GM20431 (cell line): ENCODE results near the gene FEZF1.

Experiments used
- in situ Hi-C: fragments of 300-500 bp; cut with MseI, MboI; formaldehyde crosslinking; loops from one replicate; pipeline ENCODE4 v1.15.0; 2020; ENCODE audit warnings: low sequenced_read_pairs; ENCODE audit not compliant: unreplicated experiment

The FEZF1 gene

GRCh38 chr7:122304319-122304975, at the start of gene FEZF1:
Gene FEZF1, minus strand, starts transcription at chr7:122304750. Its CDS starts 313 bp downstream, at chr7:122304437.
- in situ Hi-C loops: no loop called here

- in situ Hi-C loops: no loop called here
Measured at GRCh38 chr7:122352454-122352853, 47.9 kb upstream of the FEZF1 start.

GRCh38 chr7:122350701-122351100, 46.2 kb upstream of the FEZF1 start:
- in situ Hi-C loops: no loop called here

GRCh38 chr7:122344303-122344620, 39.7 kb upstream of the FEZF1 start:
- in situ Hi-C loops: no loop called here

GRCh38 chr7:122343601-122344302, 39.2 kb upstream of the FEZF1 start:
- in situ Hi-C loops: no loop called here

- in situ Hi-C loops: no loop called here
Measured at GRCh38 chr7:122340427-122340826, 35.9 kb upstream of the FEZF1 start.

- in situ Hi-C loops: no loop called here
Measured at GRCh38 chr7:122339145-122339904, 34.8 kb upstream of the FEZF1 start.

- in situ Hi-C loops: no loop called here
Measured at GRCh38 chr7:122337011-122337410, 32.5 kb upstream of the FEZF1 start.

- in situ Hi-C loops: no loop called here
Measured at GRCh38 chr7:122329145-122329802, 24.7 kb upstream of the FEZF1 start.

- in situ Hi-C loops: no loop called here
Measured at GRCh38 chr7:122327969-122328368, 23.4 kb upstream of the FEZF1 start.

- in situ Hi-C loops: no loop called here
Measured at GRCh38 chr7:122316467-122317388, 12.2 kb upstream of the FEZF1 start.

GRCh38 chr7:122315507-122316466, 11.2 kb upstream of the FEZF1 start:
- in situ Hi-C loops: no loop called here

GRCh38 chr7:122314284-122314683, 9.7 kb upstream of the FEZF1 start:
- in situ Hi-C loops: no loop called here

GRCh38 chr7:122312789-122313188, 8.2 kb upstream of the FEZF1 start:
- in situ Hi-C loops: no loop called here

GRCh38 chr7:122311734-122312450, 7.3 kb upstream of the FEZF1 start:
- in situ Hi-C loops: no loop called here

GRCh38 chr7:122311050-122311700, 6.6 kb upstream of the FEZF1 start:
- in situ Hi-C loops: no loop called here
